H1 (cell line): ENCODE results near the gene ZHX3. TPM values are rescaled to one million over a fixed set of nuclear protein-coding genes. Genes with fewer than 3 reads are reported as not detected.

ENCODE experiments used
- PHF8 ChIP-seq: fragments of 200-600 bp; sonication (generic); conservative IDR thresholded peaks from 2 replicates; pipeline ENCODE4 v1.7.1; 2012; ENCODE audit warnings: low read depth, mild to moderate bottlenecking, inconsistent platforms, low read length, moderate library complexity
- polyA plus RNA-seq, 7 experiments: library from polyadenylated mRNA; depleted of rRNA in 3 of 7; stranded (reverse) in 5 of 7; unstranded in 2 of 7; fragments of >200 nt in 5 of 7; fragments of 200-250 nt in 2 of 7; gene quantifications; 1 replicate in 5 of 7; 2 replicates in 1 of 7; 4 replicates in 1 of 7; pipeline versions ENCODE4 v1.2.1 to v1.2.3, GENCODE V29; 2011 to 2013; ENCODE audit warnings: missing spikeins in 2 of 7, mixed read lengths in 2 of 7
- total RNA-seq: library from RNA; stranded (reverse); fragmentation: NEBNext Ultra II Directional; extraction: Animal tissue kit (Norgen Biotek cat#: 25700); gene quantifications from 2 replicates; pipeline ENCODE4 v1.2.1, GENCODE V29; 2021

ZHX3 gene
- total and polyA plus RNA-seq, 2 of the 8 experiments (the other 6 are each of a cell fraction or from before 2014, with no cell fraction given): 1.00 to 7.8 TPM

DNA sequence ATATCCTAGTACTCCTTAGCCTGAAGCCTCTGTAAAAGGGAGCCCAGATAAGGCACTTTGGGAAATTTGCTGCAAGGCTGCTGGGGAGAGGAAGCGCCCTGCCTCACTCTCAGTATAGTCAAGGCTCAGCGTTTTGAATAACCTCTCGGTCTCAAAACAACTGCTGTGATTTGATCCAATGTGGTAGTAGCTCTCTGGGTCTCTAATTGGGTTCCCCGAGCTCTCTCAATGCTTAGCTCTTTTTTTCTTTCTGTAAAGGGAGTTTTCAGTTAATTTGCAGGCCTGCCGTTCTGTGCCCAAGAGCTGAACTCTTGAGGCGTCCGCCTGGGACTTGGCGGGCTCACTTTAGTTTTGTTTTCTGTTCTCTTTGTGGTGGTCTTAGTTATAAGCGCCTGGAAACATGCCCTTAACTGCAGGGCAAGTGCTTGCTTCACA is 41.2 kb downstream of the ZHX3 start (continued):
- TF ChIP-seq PHF8: no peak
